Stimulated activated CD8-positive, alpha-beta memory T cell treated with anti-CD3 and anti-CD28 coated beads, Interleukin-12 subunit alpha, Interleukin-12 subunit beta, amount 100 ng/mL, for 1 hour (primary cell): ENCODE measurements around the gene LRRC9.
"Not testable (repeated sequence)": the region's sequence is repeated elsewhere in the genome, so short reads cannot be mapped to it uniquely, and the experiment has no call there.

Experiments used
- DNase-seq: peaks from one replicate; pipeline ENCODE4 v3.0.0-alpha.2; 2020; ENCODE audit warnings: low read depth

LRRC9 gene

GRCh38 chr14:59957890-59958289 is 37.9 kb downstream of the LRRC9 start:
- DNase-seq: not testable (repeated sequence)

DNA sequence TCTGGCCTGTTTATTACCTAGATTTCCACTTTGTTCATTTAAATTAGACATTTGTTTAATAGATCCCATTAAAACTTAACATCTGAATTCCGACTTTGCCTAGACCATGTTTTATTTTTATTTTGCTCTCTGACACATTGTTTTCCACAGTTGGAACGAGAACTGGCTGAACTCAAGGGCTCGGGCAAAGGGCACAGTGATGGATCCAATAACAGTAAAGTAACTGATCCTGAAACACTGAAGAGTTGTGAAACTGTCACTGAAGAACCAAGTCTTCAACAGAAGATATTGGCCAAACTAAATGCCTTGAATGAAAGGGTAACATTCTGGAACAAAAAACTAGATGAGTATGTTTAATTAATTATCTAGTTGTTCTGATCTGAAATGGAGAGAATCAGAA is 39.7 kb downstream of the LRRC9 start:
- DNase-seq: no peak

- DNase-seq: no peak
Measured at GRCh38 chr14:59961518-59962062, 41.6 kb downstream of the LRRC9 start.

DNA sequence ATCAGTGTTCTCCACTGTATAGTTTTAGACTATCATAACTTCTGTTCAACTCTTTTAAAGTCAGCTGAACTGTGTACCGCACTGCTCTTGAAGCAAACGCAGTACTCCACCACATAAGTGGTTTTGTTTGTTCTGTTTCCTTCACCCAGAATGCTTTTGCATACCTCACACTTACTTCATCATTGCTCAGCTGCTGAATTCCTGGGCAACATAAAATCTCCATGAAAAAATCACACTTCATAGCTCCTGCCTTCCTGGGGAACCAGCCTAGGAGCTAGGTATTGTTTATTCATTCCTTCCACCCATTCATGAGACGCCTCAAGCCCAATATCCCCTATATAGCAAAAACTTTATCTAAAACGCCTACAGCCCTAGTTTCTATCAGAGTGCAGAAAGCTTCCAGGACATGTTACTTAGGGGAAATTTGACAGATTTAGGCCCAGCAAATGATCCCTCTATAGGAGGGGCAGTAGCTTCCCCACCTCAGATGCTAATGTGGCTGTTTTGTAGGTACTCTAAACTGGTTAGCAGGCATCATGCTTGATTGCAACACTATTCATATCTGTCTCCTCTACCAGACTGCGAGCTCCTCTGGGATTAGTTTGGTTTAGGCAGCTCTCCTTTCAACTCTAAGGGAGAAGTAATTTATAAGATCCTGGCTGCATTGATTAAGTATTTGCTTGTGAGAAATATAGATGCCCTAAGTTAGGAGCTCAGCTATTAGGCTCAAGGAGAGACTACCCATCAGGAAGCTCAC is 44.5 kb downstream of the LRRC9 start:
- DNase-seq: no peak

DNA sequence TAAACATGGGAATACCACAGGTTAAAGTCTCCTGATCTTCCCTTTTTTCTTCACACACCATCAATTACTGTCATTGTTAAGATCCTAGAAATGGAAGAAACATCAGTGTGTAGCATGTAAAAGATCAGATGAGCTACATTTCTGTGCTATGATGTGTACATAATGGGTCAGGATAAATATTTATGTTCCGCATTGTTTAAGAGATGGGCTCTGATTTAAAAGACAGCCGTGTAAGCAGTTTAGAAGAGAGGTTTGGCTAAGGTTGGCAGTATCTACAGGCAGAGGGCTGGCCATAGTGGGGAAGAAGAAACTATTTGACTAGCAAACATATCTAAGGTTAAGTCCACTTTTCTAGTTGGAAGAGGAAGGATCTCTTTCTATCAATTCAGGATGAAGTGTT is 49.4 kb downstream of the LRRC9 start:
- DNase-seq: no peak

DNA sequence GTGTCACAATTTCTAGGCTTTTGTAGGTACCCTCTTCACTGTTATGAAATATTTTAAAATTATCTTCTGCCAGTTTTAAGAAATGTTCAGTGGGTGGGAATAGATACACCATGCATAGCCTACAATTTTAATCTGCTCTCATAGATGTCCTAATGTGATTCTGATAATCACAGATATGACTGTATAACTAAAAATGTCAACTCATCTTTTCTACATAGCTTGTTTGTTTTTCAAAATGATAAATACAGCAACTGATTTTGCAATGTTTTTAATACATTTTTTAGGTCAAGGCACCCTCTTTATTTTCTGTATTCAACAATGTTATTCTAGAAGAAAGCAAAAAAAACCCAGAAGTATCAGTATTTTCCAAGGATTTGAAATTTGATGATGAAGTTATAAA is 61.6 kb downstream of the LRRC9 start:
- DNase-seq: no peak

GRCh38 chr14:59983048-59983447 is 63.1 kb downstream of the LRRC9 start:
- no peak for DNase-seq

DNA sequence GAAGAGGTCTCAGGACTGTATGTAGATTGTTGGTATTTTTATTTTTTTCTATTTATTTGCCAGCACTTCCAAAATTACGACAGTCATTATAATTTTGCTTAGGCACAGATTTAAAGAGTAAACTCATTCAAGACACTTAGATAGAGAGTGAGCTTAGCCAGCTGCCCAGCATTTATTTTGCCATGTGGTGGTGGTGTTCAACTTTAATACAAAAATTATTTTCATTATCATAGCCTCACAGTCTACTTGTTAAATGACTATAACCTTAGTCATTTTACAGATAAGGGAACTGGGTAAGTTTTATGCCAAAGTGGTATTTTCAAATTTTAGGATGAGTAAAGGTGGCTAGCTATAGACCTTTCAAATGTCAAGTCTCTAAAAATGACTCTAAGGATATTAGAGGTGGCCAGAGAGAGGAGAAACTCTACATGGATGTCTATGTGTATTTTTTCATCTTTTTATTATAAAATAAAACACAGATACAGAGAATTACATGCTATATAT is 66.7 kb downstream of the LRRC9 start:
- no peak for DNase-seq

DNA sequence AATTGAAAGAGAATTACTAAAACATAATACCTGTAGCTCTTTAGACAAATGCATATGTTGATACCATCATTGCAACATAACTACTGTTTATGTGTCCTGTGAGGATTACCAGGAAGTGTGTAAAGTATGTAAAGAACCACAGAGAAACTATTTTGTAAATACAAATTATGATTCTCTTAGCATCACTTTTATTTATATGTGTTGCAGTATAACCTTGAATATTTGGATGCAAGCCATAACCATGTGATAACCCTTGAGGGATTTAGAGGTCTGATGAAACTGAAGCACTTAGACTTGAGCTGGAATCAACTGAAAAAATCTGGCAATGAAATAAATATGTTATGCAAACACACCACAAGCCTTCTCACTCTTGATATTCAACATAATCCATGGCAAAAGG is 77.5 kb downstream of the LRRC9 start:
- DNase-seq: no peak

GRCh38 chr14:59997966-59998365 is 78.0 kb downstream of the LRRC9 start:
- DNase-seq: no peak

DNA sequence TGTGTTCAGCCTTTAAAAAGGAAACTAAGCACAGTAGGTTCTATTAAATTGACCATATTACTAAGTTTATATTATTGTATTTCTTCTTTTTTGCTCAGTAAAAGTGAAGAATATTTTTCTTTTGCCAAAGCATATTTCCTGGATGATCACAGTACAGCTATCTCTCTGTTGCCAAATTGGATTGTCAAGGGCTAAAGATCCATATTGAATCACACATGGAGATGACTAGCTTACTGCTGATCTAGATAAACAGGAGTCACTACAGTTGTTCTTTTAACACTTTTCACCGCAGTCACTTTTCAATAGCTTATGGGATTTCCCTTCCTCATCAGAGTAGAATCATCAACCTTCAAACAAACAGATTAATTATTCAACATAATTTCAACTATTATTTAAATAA is 78.6 kb downstream of the LRRC9 start:
- no peak for DNase-seq

GRCh38 chr14:60002819-60003492 is 83.0 kb downstream of the LRRC9 start:
- no peak for DNase-seq

DNA sequence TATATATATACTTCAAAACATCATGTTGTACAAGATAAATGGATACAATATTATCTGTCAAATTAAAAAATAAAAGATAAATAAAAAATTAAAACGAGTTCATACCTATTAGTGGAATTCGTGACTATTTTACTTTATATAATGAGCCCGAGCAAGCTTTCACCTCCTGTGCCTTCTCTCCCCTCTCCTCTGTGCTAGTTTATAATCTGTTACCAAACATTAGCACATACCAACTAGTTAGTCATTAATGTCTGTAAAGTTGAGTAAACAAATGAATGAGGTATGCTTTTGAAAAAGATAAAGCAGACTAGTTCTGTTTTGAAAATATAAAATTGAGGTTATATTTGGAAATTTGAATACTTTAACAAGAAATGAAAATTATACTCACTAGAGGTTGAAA is 84.0 kb downstream of the LRRC9 start:
- no peak for DNase-seq

- DNase-seq: no peak
Measured at GRCh38 chr14:60008042-60008441, 88.1 kb downstream of the LRRC9 start.

DNA sequence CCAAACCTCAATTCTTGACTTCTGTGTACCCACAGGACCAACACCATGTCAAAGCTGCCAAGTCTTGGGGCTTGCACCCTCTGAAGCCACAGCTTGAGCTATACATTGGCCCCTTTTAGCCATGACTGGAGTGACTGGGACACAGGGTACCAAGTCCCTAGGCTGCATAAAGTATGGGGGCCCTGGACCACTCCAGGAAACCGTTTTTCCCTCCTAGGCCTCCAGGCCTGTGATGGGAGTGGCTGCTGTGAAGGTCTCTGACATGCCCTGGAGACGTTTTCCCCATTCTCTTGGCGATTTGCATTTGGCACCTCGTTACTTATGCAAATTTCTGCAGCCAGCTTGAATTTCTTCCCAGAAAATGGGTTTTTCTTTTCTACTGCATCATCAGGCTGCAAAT is 90.3 kb downstream of the LRRC9 start:
- DNase-seq: not testable (repeated sequence)

- no peak for DNase-seq
Measured at GRCh38 chr14:60014402-60014801, 94.5 kb downstream of the LRRC9 start.

DNA sequence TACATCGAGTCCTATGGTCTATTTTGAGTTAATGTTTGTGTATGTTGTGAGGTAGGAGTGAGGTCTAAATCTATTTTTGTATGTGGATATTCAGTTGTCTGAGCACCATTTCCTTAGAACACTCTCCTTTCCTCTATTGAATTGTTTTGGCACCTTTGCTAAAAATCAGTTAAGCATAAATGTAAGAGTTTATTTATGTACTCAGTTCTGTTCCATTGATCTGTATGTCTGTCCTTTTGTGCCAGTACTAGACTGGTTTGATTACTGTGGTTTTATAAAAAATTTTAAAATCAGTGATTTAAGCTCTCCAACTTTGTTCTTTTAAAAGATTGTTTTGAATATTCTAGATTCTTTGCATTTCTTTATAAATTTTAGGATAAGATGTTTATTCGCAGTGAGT is 101.7 kb downstream of the LRRC9 start:
- no peak for DNase-seq

DNA sequence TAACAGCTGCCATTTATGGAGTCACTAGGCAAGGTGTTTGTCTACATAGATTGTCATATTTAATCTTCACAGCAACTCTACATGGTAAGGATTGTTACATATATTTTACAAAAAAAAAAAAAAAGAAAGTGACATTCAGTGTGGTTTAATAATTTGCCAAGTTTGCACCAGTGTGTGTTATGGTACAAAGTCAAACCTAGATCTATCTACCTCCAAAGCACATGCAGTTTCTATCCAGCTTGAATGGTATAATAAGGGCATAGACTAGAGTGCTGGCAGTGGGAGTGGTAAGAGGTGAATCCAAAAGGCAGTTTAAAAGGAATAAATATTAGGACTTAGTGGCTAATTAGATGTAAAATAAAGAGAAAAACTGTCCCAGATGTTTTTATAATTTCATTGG is 105.6 kb downstream of the LRRC9 start:
- no peak for DNase-seq

DNA sequence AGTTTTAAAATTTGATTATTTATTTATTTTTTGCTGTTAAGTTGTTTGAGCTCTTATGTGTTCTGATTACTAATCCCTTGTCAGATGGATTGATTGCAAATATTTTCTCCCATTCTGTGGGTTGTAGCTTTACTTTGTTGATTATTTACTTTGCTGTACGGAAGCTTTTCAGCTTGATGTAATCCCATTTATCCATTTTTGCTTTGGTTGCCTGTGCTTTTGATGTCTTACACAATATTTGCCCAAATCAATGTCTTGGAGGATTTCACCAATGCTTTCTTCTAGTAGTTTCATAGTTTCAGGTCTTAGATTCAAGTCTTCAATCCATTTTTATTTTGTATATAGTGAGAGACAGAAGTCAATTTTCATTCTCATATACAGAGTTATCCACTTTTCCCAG is 115.2 kb downstream of the LRRC9 start:
- no peak for DNase-seq

DNA sequence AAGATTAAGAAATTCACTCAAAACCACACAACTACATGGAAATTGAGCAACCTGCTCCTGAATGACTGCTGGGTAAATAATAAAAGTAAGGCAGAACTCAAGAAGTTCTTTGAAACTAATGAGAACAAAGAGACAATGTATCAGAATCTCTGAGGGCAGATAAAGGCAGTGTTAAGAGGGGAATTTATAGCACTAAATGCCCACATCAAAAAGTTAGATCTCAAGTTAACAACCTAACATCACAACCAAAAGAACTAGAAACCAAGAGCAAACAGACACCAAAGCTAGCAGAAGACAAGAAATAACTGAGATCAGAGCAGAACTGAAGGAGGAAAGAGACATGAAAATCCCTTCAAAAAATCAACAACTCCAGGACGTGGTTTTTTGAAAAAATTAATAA is 128.0 kb downstream of the LRRC9 start:
- not testable (repeated sequence) for DNase-seq

DNA sequence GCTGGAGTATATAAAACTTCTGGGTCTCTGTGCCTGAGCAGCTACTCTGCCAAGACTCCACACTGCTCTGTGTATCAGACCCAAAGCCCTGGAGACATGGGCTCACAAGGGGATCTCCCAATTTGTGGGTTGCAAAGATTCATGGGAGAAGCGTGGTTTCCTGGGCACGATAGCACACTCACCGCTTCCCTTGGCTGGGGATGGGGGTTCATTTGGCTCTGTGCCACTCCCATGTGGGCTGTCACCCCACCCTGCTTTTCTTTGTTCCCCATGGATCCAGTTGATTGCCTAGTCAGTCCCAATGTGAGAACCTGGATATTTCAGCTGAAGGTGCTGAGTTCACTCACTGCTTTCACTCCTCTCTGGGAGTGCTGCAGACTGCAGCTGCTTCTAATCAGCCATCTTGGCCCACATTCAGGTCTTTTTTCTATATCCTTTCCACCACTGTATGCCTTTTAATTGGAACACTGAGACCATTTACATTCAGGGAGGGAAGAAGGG is 131.8 kb downstream of the LRRC9 start:
- DNase-seq: no peak

GRCh38 chr14:60058087-60058486 is 138.1 kb downstream of the LRRC9 start:
- no peak for DNase-seq

- DNase-seq: no peak
Measured at GRCh38 chr14:60061371-60061770, 141.4 kb downstream of the LRRC9 start.
